Immature natural killer cell (primary cell): ENCODE measurements around the gene APLP1. TPM values are rescaled to one million over a fixed set of nuclear protein-coding genes. Genes with fewer than 3 reads are reported as not detected.

Source experiments
- DNase-seq, 3 donors: peaks; one replicate each; pipeline ENCODE4 v3.0.0; 2022; ENCODE audit warnings: mixed read lengths in 1 of 3
- H3K27ac Mint-ChIP-seq, 6 donors: one replicate each; pipeline ENCODE4 v1.8.0; 2020; ENCODE audit warnings: mixed read lengths in 6 of 6, mild to moderate bottlenecking in 5 of 6, inconsistent platforms in 4 of 6, moderate library complexity in 3 of 6
- H3K27me3 Mint-ChIP-seq, 3 donors: one replicate each; pipeline ENCODE4 v1.8.0; 2020 to 2021; ENCODE audit warnings: low read depth in 3 of 3, mild to moderate bottlenecking in 3 of 3, mixed read lengths in 3 of 3, moderate library complexity in 3 of 3, inconsistent platforms in 1 of 3
- H3K36me3 Mint-ChIP-seq, 3 donors: one replicate each; pipeline ENCODE4 v1.8.0; 2020; ENCODE audit warnings: mixed read lengths in 3 of 3, inconsistent platforms in 2 of 3, mild to moderate bottlenecking in 2 of 3
- H3K4me1 Mint-ChIP-seq, 2 donors: one replicate each; pipeline ENCODE4 v1.8.0; 2020; ENCODE audit warnings: inconsistent platforms in 2 of 2, mild to moderate bottlenecking in 2 of 2, mixed read lengths in 2 of 2, moderate library complexity in 1 of 2
- H3K4me3 Mint-ChIP-seq, 5 donors: one replicate each; pipeline ENCODE4 v1.8.0; 2020; ENCODE audit warnings: mild to moderate bottlenecking in 5 of 5, mixed read lengths in 5 of 5, inconsistent platforms in 3 of 5, moderate library complexity in 3 of 5
- H3K9me3 Mint-ChIP-seq, 6 donors: one replicate each; pipeline ENCODE4 v1.8.0; 2020; ENCODE audit warnings: mild to moderate bottlenecking in 6 of 6, mixed read lengths in 6 of 6, inconsistent platforms in 4 of 6, moderate library complexity in 3 of 6
- polyA plus RNA-seq, 3 donors: library from polyadenylated mRNA; unstranded; fragments of 300-500 nt; fragmentation: Illumina TruSeq; gene quantifications; one replicate each; pipeline ENCODE4 v1.2.3, GENCODE V29; 2021

The APLP1 gene
- polyA plus RNA-seq, 3 donors from 2014 or later: 0.72 TPM; not detected in 2

DNA sequence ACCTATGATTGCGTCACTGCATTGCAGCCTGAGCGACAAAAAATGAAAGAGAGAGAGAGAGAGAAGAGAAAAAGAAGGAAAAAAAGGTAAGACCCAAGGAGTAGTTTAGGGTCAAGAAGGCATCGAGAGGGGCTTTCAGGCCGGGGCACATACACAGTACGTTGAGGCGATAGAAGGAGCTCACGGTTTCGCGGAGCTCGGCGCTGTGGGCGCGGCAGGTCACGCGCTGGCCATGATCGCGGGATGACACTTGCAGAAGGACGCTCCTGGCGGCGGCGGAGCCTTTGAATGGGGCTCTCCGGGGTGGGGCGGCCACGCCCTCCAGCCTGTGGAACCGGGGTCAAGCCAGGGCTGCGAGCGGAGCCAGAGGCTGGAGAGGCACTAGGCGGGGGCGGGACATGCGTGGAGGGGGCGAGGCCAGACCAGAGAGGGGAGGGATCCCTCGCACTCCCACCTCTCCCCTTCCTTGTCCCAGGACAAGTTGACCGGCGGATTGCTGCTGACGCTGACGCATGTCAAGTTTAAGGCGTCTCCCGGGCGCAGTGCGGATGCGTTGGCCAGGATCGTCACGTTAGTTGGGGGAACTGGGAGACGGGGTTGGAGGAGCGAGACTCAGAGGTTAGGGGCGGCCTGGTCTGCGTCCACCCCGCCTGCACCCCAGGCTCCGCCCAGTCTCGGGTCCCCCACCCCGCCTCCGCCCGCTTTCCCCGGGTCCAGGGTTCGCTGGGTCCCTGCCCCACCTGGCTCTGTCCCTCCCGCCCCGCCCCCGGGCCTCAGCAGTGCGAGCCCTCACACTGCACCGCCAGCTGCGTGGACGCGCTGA is 22.9 kb upstream of the APLP1 start:
- H3K4me1 Mint-ChIP-seq: peaks cover 17 to 29% of the 10 kb centered on the region in 2 donors
- peaks cover 0 to 4% (median 0%) of the 10 kb centered on the region in 6 donors for H3K9me3 Mint-ChIP-seq
- peaks cover 15 to 36% (median 33%) of the 10 kb centered on the region in 3 donors for H3K27me3 Mint-ChIP-seq
- peaks cover 0 to 4% (median 4%) of the 10 kb centered on the region in 3 donors for H3K36me3 Mint-ChIP-seq
- H3K27ac Mint-ChIP-seq: peak overlapping the region in 1 of 6 donors; percentile 20
- DNase-seq: no peak
- peak overlapping the region; percentile 51 to 74 (median 68) for H3K4me3 Mint-ChIP-seq

DNA sequence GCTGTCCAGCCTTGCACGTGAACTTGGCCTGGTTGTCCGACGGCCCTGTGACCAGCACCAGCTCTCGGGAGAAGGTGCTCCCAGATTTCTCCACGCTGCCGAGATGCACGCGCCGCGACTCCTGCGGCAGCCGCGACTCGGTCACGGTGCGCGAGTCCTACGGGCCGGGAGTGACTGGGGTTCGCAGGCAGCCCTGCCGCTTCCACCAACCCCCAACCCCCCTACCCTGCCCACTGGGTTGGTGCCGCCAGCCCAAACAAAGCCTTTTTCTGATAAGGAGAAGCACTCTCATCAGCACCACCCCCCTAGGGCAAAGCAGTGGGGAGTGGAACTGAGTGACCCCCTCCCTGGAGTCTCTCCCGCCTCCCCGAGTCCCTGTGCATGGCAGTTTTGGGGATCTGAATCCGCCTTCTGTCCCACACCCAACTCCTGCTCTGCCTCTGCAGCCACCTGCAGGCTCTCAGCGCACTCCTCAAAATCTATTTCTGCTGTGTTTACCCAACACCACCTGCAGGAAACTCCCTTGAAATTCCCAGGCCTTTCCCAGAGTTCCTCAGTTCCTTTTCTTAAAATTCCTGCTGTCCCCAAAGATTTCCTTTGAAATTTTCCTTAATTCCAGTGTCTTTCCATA is 22.2 kb upstream of the APLP1 start:
- H3K36me3 Mint-ChIP-seq: peaks cover 0 to 4% (median 4%) of the 10 kb centered on the region in 3 donors
- peaks cover 15 to 36% (median 33%) of the 10 kb centered on the region in 3 donors for H3K27me3 Mint-ChIP-seq
- H3K4me1 Mint-ChIP-seq: peaks cover 17 to 29% of the 10 kb centered on the region in 2 donors
- no peak overlapping the region for H3K27ac Mint-ChIP-seq
- no peak for DNase-seq
- H3K9me3 Mint-ChIP-seq: peaks cover 0 to 4% (median 0%) of the 10 kb centered on the region in 6 donors
- H3K4me3 Mint-ChIP-seq: peak overlapping the region; percentile 8 to 71 (median 31)

DNA sequence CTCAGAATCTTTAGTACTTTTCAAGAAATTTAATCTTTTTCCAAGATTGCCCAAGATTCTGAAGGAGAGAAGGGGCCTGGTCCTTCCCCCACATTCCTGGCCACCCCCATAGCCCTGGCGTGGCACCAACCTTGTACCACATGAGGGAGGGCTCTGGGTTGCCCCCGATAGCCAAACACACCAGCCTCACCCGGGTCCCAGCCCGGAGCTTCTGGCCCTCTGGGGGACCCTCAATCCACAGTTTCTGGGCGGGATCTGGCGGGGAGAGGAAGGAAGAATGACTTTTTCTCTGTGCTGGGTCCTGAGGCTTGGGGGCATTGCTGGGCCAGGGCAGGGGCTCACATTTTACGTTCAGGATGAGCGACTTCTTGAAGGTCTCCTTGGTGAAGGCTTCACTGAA is 20.5 kb upstream of the APLP1 start:
- Mint-ChIP-seq H3K4me3 (no peak overlapping the region), H3K4me1 (peaks cover 17 to 29% of the 10 kb centered on the region in 2 donors), H3K27me3 (peaks cover 24 to 32% (median 24%) of the 10 kb centered on the region in 3 donors), H3K9me3 (peaks cover 0 to 4% (median 0%) of the 10 kb centered on the region in 6 donors), H3K27ac (no peak overlapping the region), H3K36me3 (peaks cover 0 to 4% (median 4%) of the 10 kb centered on the region in 3 donors)
- no peak for DNase-seq

DNA sequence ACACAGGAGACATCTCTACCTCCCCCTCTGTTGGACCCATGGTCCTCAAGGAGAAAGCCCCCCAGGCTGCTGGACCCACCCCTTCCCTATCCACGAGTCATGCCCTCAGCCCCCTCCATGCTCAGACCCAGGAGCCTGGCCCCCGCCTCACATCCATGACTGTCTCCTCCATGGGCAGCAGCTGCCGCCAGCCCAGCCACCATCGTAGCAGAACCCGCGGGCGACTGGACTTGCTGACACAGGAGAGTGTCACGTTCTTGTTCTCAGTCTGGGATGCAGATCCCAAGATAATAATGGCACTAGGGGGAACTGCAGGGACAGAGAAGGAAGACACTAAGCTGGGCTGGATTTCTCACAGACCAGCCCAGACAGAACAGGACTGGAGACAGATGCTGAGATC is 19.9 kb upstream of the APLP1 start:
- H3K36me3 Mint-ChIP-seq: peaks cover 0 to 4% (median 4%) of the 10 kb centered on the region in 3 donors
- H3K9me3 Mint-ChIP-seq: peaks cover 0 to 4% (median 0%) of the 10 kb centered on the region in 6 donors
- peaks cover 15 to 27% of the 10 kb centered on the region in 2 donors for H3K4me1 Mint-ChIP-seq
- H3K27me3 Mint-ChIP-seq: peaks cover 22 to 28% (median 27%) of the 10 kb centered on the region in 3 donors
- DNase-seq: no peak
- no peak overlapping the region for H3K4me3 Mint-ChIP-seq
- H3K27ac Mint-ChIP-seq: no peak overlapping the region

DNA sequence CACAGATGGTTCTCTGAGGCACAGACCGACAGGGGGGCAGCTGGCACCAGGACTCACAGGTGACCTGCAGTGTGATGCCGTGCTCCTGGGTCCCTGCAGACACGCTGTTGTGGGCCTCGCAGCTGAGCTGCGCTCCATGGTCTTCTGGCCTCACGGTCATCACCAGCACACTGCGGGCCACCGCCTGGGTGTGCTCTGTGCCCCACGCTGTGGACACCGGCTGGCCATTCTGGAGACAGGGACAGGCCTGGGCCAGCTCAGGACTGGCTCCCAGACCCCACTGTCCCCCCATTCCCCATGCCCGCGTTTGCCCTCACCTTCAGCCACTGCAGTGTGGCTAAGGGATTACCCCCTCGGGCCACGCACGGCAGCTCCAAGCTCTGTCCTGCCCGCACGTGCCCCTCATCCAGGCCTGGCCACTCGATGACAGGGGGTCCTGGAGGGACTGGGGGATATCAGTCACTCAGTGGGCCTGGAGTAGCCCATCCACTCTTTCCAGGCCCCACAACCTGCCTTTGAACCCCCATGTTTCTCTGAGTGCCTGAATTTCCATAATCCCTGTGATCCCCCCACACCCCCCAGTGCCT is 19.4 kb upstream of the APLP1 start:
- peaks cover 0 to 4% (median 4%) of the 10 kb centered on the region in 3 donors for H3K36me3 Mint-ChIP-seq
- H3K4me3 Mint-ChIP-seq: no peak overlapping the region
- no peak for DNase-seq
- H3K27ac Mint-ChIP-seq: no peak overlapping the region
- peaks cover 0 to 4% (median 0%) of the 10 kb centered on the region in 6 donors for H3K9me3 Mint-ChIP-seq
- H3K27me3 Mint-ChIP-seq: peaks cover 22 to 29% (median 25%) of the 10 kb centered on the region in 3 donors
- peaks cover 15 to 22% of the 10 kb centered on the region in 2 donors for H3K4me1 Mint-ChIP-seq

DNA sequence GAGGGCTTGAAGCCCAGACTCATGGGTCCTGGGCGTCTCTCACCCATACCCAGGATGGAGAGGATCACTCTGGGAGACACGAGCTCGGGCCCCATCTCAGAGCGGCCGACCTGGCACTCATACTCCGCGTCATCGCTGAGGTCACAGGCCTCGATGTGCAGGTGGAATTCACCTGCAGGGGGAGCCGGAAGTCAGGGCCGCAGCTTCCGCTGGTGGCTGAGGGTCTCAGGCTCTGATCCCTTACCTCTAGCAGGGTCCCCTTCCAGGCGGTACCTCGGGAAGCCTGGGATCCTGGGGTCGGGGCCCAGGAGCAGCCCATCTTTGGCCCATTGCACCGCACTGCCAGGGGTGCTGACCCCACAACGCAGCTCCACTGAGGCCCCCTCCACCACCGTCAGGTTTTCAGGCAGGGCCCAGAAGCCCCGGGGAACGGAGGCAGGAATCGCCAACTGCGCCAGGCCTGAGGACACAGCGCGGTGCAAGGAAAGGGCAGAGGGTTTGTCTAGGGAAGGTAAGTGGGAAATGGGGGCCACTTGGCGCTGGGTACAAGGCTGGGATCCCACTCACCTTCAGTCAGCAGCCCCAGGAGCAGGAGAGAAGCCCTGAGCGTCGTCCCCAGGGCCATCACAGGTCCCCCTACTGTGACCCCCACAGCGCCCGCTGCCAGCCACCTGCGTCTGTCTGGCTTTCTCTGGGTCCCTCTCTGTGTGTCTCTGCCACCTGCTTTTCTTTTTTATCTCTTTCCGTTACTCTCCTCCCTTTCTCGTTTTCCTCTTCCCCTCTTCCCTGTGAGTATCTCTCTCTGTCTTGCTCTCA is 17.0 kb upstream of the APLP1 start:
- H3K27ac Mint-ChIP-seq: peak overlapping the region in 1 of 6 donors; percentile 40
- peaks cover 16 to 27% (median 22%) of the 10 kb centered on the region in 3 donors for H3K27me3 Mint-ChIP-seq
- peaks cover under 1 to 4% of the 10 kb centered on the region in 2 donors for H3K4me1 Mint-ChIP-seq
- peaks cover 0 to 1% (median 0%) of the 10 kb centered on the region in 6 donors for H3K9me3 Mint-ChIP-seq
- no peak overlapping the region for H3K4me3 Mint-ChIP-seq
- DNase-seq: no peak
- no peaks in the 10 kb centered on the region for H3K36me3 Mint-ChIP-seq

DNA sequence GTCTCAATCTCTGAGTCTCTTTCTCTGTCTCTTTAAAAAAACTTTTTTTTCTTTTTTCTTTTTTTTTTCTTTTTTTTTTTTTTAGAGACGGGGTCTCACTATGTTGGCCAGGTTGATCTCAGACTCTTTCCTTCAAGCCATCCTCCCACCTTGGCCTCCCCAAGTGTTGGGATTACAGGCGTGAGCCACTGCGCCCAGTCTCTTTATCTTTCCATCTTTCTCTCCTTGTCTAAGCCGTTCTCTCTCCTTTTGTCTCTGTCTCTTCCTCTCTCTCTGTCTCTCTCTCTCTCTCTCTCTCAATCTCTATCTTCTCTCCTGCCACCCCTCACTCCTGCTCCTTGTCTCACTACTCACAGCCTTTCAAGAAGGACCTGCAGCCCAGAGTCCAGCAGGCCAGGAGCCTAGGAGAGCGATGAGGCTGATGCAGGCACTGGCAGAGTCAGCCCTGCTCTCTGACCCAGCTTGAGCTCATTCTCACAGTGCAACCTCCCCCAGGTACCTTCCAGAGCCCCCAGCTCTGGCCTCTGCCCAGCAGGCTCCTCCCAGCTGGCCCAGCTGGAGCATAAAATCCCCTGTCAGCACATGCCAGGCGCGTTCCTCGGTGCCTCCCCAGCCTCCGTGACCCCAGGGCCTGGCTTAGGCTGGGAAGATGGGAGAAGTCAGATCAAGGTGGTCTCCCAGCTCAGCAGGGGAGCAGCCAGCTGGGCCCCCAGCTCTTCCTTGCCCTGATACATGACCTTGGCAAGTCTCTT is 16.2 kb upstream of the APLP1 start, which contains the start of gene NPHS1:
Gene NPHS1 (minus strand): TSS at position 476 of the 752 bp plus-strand sequence. CDS start 667 bp downstream, outside the sequence.
- no peak for DNase-seq
- Mint-ChIP-seq H3K36me3 (no peaks in the 10 kb centered on the region), H3K9me3 (peaks cover 0 to 1% (median 0%) of the 10 kb centered on the region in 6 donors), H3K27ac (peak within 1 kb of the TSS in 1 of 6 donors; percentile 40), H3K27me3 (peaks cover 12 to 27% (median 15%) of the 10 kb centered on the region in 3 donors), H3K4me3 (no peak within 1 kb of the TSS), H3K4me1 (peaks cover 4 to 5% of the 10 kb centered on the region in 2 donors)

DNA sequence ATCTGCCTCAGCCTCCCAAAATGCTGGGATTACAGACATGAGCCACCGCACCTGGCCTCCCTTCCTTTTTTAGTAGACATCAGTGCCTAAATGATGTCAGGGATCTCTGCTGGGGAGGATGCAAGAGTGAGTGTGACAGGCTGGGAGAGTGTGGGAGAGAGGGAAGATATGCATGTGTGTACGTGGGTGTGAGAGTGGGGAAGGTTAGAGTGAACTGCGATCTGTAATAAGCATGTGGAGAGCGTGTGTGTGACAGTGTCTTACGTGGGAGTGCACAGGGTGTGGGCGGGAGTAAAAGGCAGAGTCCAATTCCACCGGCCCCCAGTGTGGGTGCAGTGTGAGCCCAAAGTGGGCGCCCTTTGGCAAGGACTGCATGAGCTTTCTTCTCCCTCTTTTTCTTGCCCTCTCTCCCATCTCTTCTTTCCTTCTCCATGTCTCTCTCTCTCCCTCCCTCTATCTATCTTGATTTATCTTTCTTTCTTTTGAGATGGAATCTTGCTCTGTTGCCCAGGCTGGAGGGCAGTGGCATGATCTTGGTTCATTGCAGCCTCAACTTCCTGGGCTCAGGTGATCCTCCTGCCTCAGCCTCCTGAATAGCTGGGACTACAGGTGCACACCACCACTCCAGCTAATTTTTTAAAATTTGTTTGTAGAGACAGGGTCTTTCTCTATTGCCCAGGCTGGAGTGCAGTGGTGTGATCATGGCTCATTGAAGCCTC is 15.2 kb upstream of the APLP1 start:
- H3K4me3 Mint-ChIP-seq: no peak overlapping the region
- H3K27ac Mint-ChIP-seq: no peak overlapping the region
- no peaks in the 10 kb centered on the region for H3K36me3 Mint-ChIP-seq
- peaks cover 0 to 1% (median 0%) of the 10 kb centered on the region in 6 donors for H3K9me3 Mint-ChIP-seq
- H3K27me3 Mint-ChIP-seq: peaks cover 12 to 27% (median 19%) of the 10 kb centered on the region in 3 donors
- H3K4me1 Mint-ChIP-seq: peaks cover 8 to 9% of the 10 kb centered on the region in 2 donors
- DNase-seq: no peak

DNA sequence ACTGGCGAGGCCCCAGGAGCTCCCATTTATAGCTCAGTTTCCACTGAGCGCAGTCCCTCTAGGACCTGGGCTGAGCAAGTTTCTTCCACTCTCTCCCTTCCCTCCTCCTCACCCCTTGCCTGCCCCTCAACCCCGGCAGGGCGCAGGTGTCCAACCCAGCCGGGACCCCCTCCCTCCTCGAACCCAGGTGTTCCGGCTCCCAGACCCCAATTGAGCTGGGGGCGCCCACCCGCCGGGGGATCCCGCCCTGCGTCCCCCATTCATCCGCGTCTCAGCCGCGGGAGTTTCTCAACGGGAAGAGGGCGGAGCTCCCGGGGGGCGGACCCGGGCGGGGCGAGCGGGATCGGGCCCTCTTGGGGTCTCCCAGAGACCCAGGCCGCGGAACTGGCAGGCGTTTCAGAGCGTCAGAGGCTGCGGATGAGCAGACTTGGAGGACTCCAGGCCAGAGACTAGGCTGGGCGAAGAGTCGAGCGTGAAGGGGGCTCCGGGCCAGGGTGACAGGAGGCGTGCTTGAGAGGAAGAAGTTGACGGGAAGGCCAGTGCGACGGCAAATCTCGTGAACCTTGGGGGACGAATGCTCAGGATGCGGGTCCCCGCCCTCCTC is 11.7 kb upstream of the APLP1 start, which contains the start of gene KIRREL2:
Gene KIRREL2 (plus strand): TSS at position 366 of the 604 bp plus-strand sequence. CDS start 209 bp downstream, at position 575.
- H3K27me3 Mint-ChIP-seq: peaks cover 17 to 29% (median 24%) of the 10 kb centered on the region in 3 donors
- H3K27ac Mint-ChIP-seq: no peak within 1 kb of the TSS
- H3K4me1 Mint-ChIP-seq: peaks cover 8 to 9% of the 10 kb centered on the region in 2 donors
- peak within 1 kb of the TSS; percentile 67 to 82 (median 81) for H3K4me3 Mint-ChIP-seq
- H3K9me3 Mint-ChIP-seq: peaks cover 0 to 1% (median 0%) of the 10 kb centered on the region in 6 donors
- peak in 1 of 3 donors; percentile 5 for DNase-seq
- H3K36me3 Mint-ChIP-seq: peaks cover 0 to 4% (median 0%) of the 10 kb centered on the region in 3 donors

DNA sequence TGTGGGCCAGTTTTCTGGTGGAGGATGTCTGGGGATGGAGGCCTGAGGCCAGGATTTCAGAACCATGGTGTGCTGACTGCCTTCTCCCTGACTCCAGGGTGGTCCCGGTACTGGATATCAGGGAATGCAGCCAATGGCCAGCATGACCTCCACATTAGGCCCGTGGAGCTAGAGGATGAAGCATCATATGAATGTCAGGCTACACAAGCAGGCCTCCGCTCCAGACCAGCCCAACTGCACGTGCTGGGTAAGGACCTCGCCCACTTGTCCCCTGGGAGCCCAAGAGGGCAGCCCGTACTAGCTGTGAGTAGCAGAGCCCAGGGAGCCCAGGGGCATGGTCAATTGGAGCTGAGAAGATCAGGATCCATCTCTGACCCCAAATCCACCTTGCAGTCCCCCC is 10.1 kb upstream of the APLP1 start:
- Mint-ChIP-seq H3K9me3 (peaks cover 0 to 1% (median 0%) of the 10 kb centered on the region in 6 donors), H3K27me3 (peaks cover 17 to 24% (median 24%) of the 10 kb centered on the region in 3 donors), H3K36me3 (peaks cover 0 to 4% (median 0%) of the 10 kb centered on the region in 3 donors), H3K4me3 (no peak overlapping the region), H3K27ac (no peak overlapping the region), H3K4me1 (peaks cover 8 to 9% of the 10 kb centered on the region in 2 donors)
- DNase-seq: no peak

DNA sequence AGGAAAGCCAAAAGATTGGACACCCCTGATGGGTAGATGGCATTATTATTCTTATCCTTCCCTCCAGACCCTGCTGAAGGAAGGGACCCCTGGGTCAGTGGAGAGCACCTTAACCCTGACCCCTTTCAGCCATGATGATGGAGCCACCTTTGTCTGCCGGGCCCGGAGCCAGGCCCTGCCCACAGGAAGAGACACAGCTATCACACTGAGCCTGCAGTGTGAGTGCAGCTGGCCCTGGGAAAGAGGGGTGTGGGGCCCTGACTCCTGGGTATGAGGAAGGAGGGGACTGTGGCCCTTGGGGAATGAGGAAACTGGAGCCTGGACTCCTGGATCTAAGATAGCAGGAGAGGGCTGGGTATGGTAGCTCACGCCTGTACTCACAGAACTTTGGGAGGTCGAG is 9.0 kb upstream of the APLP1 start:
- H3K9me3 Mint-ChIP-seq: peaks cover 0 to 1% (median 0%) of the 10 kb centered on the region in 6 donors
- peaks cover 17 to 30% (median 23%) of the 10 kb centered on the region in 3 donors for H3K27me3 Mint-ChIP-seq
- H3K4me1 Mint-ChIP-seq: peaks cover 8 to 9% of the 10 kb centered on the region in 2 donors
- DNase-seq: no peak
- no peak overlapping the region for H3K27ac Mint-ChIP-seq
- peaks cover 0 to 4% (median 0%) of the 10 kb centered on the region in 3 donors for H3K36me3 Mint-ChIP-seq
- H3K4me3 Mint-ChIP-seq: no peak overlapping the region
